Measurements from ENCODE around the gene VIPAS39.
"Not testable (repeated sequence)": the region's sequence is repeated elsewhere in the genome, so short reads cannot be mapped to it uniquely, and the experiment has no call there.

Gene VIPAS39

GRCh38 chr14:77469539-77469938, 12.1 kb upstream of the VIPAS39 start:
- no peak for DNase-seq

- DNase-seq = no peak
Observed at GRCh38 chr14:77469067-77469505, 11.7 kb upstream of the VIPAS39 start.

- DNase-seq = no peak
Observed at GRCh38 chr14:77467801-77468200, 10.4 kb upstream of the VIPAS39 start.

- DNase-seq = peak; percentile 77
Observed at GRCh38 chr14:77459072-77459723, 1.8 kb upstream of the VIPAS39 start.

- peak; percentile 50 for DNase-seq
Observed at GRCh38 chr14:77458249-77458950, 999 bp upstream of the VIPAS39 start.

GRCh38 chr14:77457115-77457521, 283 bp downstream of the VIPAS39 start:
- no peak for DNase-seq

GRCh38 chr14:77455966-77456640, 1.3 kb downstream of the VIPAS39 start:
- DNase-seq = no peak

- no peak for DNase-seq
Observed at GRCh38 chr14:77442196-77442595, 15.2 kb downstream of the VIPAS39 start.

- DNase-seq = no peak
Observed at GRCh38 chr14:77439861-77440260, 17.5 kb downstream of the VIPAS39 start.

- no peak for DNase-seq
Observed at GRCh38 chr14:77438596-77438995, 18.8 kb downstream of the VIPAS39 start.

GRCh38 chr14:77436042-77436441, 21.4 kb downstream of the VIPAS39 start:
- no peak for DNase-seq

- DNase-seq = no peak
Observed at GRCh38 chr14:77426396-77426795, 31.0 kb downstream of the VIPAS39 start.

GRCh38 chr14:77424862-77425261, 32.5 kb downstream of the VIPAS39 start:
- DNase-seq = no peak

GRCh38 chr14:77423423-77423822, 34.0 kb downstream of the VIPAS39 start, which contains the start of gene NOXRED1:
Gene NOXRED1 (minus strand): TSS chr14:77423523. CDS start chr14:77422889, 634 bp downstream.
- no peak for DNase-seq

- DNase-seq = no peak
Observed at GRCh38 chr14:77421201-77421600, 36.2 kb downstream of the VIPAS39 start.

GRCh38 chr14:77416836-77417235, 40.6 kb downstream of the VIPAS39 start:
- no peak for DNase-seq

- not testable (repeated sequence) for DNase-seq
Observed at GRCh38 chr14:77416098-77416497, 41.3 kb downstream of the VIPAS39 start.

GRCh38 chr14:77415403-77416030, 41.9 kb downstream of the VIPAS39 start:
- not testable (repeated sequence) for DNase-seq

- DNase-seq = peak; percentile 52
Observed at GRCh38 chr14:77409131-77409533, 48.3 kb downstream of the VIPAS39 start.

- DNase-seq = no peak
Observed at GRCh38 chr14:77407158-77407557, 50.2 kb downstream of the VIPAS39 start.

GRCh38 chr14:77406718-77407117, 50.7 kb downstream of the VIPAS39 start:
- no peak for DNase-seq

- no peak for DNase-seq
Observed at GRCh38 chr14:77406086-77406485, 51.3 kb downstream of the VIPAS39 start.

GRCh38 chr14:77403768-77404167, 53.6 kb downstream of the VIPAS39 start:
- DNase-seq = no peak

All from NCI-H82 (cell line).